Astrocyte (in vitro differentiated cells and primary cell): Measurements from ENCODE around the gene HSD17B2. TPM values are rescaled to one million over a fixed set of nuclear protein-coding genes. Genes with fewer than 3 reads are reported as not detected.

Source experiments
- DNase-seq: peaks from one replicate; pipeline ENCODE4 v3.0.0-alpha.2; 2010; ENCODE audit warnings: low read depth
- FAIRE-seq: peaks from 2 replicates; lab custom pipeline; 2011; peaks lifted over from hg19 to GRCh38; lab: Jason Lieb, UNC
- H2AFZ ChIP-seq: 2 replicates; pipeline ENCODE4 v1.6.0; 2012; ENCODE audit warnings: low read depth, low read length, inconsistent platforms
- H3K27ac ChIP-seq: 2 replicates; pipeline ENCODE4 v1.5.1; 2011; ENCODE audit warnings: low read depth, low read length, inconsistent platforms
- H3K27me3 ChIP-seq: 2 replicates; pipeline ENCODE4 v1.6.0; 2011; ENCODE audit warnings: low read length, inconsistent platforms; ENCODE audit not compliant: insufficient read depth
- H3K36me3 ChIP-seq: 2 replicates; pipeline ENCODE4 v1.5.1; 2011; ENCODE audit warnings: low read length, inconsistent platforms; ENCODE audit not compliant: insufficient read depth
- H3K4me1 ChIP-seq: 2 replicates; pipeline ENCODE4 v1.5.1; 2011; ENCODE audit warnings: low read length, inconsistent platforms; ENCODE audit not compliant: insufficient read depth
- H3K4me2 ChIP-seq: 2 replicates; pipeline ENCODE4 v1.6.0; 2012; ENCODE audit warnings: low read length, inconsistent platforms
- H3K4me3 ChIP-seq: 2 replicates; pipeline ENCODE4 v1.5.1; 2011; ENCODE audit warnings: low read depth, mild to moderate bottlenecking, low read length, inconsistent platforms; ENCODE audit not compliant: insufficient read depth
- H3K79me2 ChIP-seq: 2 replicates; pipeline ENCODE4 v1.6.0; 2012; ENCODE audit warnings: mild to moderate bottlenecking, low read length, inconsistent platforms; ENCODE audit not compliant: insufficient read depth
- H3K9ac ChIP-seq: 2 replicates; pipeline ENCODE4 v1.6.0; 2012; ENCODE audit warnings: mild to moderate bottlenecking, low read length, inconsistent platforms
- H3K9me3 ChIP-seq: 2 replicates; pipeline ENCODE4 v1.5.1; 2012; ENCODE audit warnings: low read depth, mild to moderate bottlenecking, low read length, inconsistent platforms; ENCODE audit not compliant: insufficient read depth
- H4K20me1 ChIP-seq: 2 replicates; pipeline ENCODE4 v1.6.0; 2012; ENCODE audit warnings: low read length, inconsistent platforms; ENCODE audit not compliant: insufficient read depth
- H3K27ac Mint-ChIP-seq: one replicate; pipeline ENCODE4 v1.8.0; 2021; ENCODE audit warnings: mild to moderate bottlenecking, mixed read lengths; ENCODE audit not compliant: unreplicated experiment
- H3K27me3 Mint-ChIP-seq: one replicate; pipeline ENCODE4 v1.8.0; 2021; ENCODE audit warnings: low read depth, mixed read lengths; ENCODE audit not compliant: unreplicated experiment
- H3K36me3 Mint-ChIP-seq: one replicate; pipeline ENCODE4 v1.8.0; 2021; ENCODE audit warnings: low read depth, mixed read lengths; ENCODE audit not compliant: unreplicated experiment
- H3K4me1 Mint-ChIP-seq: one replicate; pipeline ENCODE4 v1.8.0; 2021; ENCODE audit warnings: low read depth, mixed read lengths; ENCODE audit not compliant: unreplicated experiment
- H3K4me3 Mint-ChIP-seq: one replicate; pipeline ENCODE4 v1.8.0; 2021; ENCODE audit warnings: mild to moderate bottlenecking, moderate library complexity, mixed read lengths; ENCODE audit not compliant: unreplicated experiment
- H3K9me3 Mint-ChIP-seq: one replicate; pipeline ENCODE4 v1.8.0; 2021; ENCODE audit warnings: mild to moderate bottlenecking, mixed read lengths; ENCODE audit not compliant: unreplicated experiment
- EZH2 ChIP-seq: IDR thresholded peaks from 2 replicates; pipeline ENCODE4 v1.6.1; 2012; ENCODE audit warnings: mild to moderate bottlenecking, low read length, inconsistent platforms; ENCODE audit not compliant: insufficient read depth
- total RNA-seq: library from RNA; stranded (reverse); gene quantifications from 2 replicates; pipeline ENCODE4 v1.2.1, GENCODE V29; 2021
- TF ChIP-seq, protein P1 (sequence below): IDR thresholded peaks from 2 replicates; pipeline ENCODE4 v1.5.1; 2011; ENCODE audit warnings: low read depth, mild to moderate bottlenecking, inconsistent platforms, low read length, moderate library complexity; ENCODE audit not compliant: insufficient read depth

Gene HSD17B2
- total RNA-seq, 1 donor from 2014 or later: 0.20 TPM

DNA sequence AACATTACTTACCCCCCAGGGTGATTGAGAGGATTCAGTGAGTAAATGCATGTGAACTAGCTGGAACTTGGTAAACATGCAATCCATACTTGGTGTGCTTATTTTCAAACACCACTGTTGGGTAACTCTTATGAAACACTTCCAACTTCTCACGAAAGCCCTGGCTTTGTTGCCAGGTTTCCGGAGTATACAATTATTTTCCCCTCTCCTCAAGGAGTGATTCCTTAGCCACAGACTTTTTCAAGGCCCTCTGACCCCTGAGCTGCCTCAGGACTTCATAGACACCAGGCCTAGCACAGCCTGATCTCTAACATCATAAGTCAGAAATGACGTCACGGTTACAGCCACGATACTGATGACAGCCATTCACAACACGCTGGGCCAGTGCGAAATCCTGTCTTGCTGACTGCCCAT is 27.6 kb downstream of the HSD17B2 start:
- H3K9me3 Mint-ChIP-seq: no peaks in the 10 kb centered on the region
- Histone ChIP-seq H2AFZ (no peak overlapping the region), H3K9ac (no peak overlapping the region), H3K4me3 (no peak overlapping the region), H3K27me3 (no peaks in the 10 kb centered on the region), H3K4me2 (no peak overlapping the region), H3K27ac (no peak overlapping the region), H3K4me1 (no peaks in the 10 kb centered on the region), H4K20me1 (no peaks in the 10 kb centered on the region), H3K79me2 (no peaks in the 10 kb centered on the region), H3K9me3 (no peaks in the 10 kb centered on the region), H3K36me3 (no peaks in the 10 kb centered on the region)
- H3K27ac Mint-ChIP-seq: no peak overlapping the region
- TF ChIP-seq, protein P1, sequence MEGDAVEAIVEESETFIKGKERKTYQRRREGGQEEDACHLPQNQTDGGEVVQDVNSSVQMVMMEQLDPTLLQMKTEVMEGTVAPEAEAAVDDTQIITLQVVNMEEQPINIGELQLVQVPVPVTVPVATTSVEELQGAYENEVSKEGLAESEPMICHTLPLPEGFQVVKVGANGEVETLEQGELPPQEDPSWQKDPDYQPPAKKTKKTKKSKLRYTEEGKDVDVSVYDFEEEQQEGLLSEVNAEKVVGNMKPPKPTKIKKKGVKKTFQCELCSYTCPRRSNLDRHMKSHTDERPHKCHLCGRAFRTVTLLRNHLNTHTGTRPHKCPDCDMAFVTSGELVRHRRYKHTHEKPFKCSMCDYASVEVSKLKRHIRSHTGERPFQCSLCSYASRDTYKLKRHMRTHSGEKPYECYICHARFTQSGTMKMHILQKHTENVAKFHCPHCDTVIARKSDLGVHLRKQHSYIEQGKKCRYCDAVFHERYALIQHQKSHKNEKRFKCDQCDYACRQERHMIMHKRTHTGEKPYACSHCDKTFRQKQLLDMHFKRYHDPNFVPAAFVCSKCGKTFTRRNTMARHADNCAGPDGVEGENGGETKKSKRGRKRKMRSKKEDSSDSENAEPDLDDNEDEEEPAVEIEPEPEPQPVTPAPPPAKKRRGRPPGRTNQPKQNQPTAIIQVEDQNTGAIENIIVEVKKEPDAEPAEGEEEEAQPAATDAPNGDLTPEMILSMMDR: no peak
- TF ChIP-seq EZH2: no peak
- no peak for FAIRE-seq
- no peak overlapping the region for H3K4me3 Mint-ChIP-seq
- H3K36me3 Mint-ChIP-seq: no peaks in the 10 kb centered on the region
- no peaks in the 10 kb centered on the region for H3K4me1 Mint-ChIP-seq
- DNase-seq: peak; percentile 43
- H3K27me3 Mint-ChIP-seq: peaks cover 27% of the 10 kb centered on the region

DNA sequence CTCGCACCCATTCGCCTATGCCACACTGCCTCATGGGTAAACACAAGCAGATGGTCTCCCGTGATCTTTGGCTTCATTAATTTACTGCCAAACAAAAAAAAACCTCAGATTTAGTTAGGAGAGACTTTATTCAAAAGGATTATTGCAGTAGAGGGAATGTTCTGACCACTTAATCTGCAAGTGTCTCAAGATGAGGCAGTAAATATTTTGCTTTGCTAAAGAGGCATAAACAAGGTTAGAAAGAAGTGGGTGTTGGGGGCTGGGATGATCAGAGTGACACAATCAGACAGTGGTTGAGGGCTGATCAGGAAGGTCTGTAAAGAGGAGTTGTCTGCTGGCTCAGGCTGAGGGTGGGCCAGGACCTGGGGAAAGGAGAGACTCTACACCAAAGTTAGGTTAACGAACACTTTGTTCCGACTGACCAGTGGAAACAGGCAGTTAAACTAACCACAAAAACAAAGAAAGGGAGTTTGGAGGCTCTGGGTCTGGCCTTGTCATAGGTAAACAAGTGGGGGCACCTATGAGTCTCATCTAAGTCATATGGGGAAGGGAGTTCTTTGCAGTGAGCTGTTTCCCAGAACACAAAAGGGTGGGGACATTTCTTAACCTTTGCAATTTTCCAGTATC is 28.5 kb downstream of the HSD17B2 start:
- H3K27ac ChIP-seq: no peak overlapping the region
- FAIRE-seq (no peak), DNase-seq (no peak)
- no peak overlapping the region for H3K4me3 ChIP-seq
- Mint-ChIP-seq H3K27ac (no peak overlapping the region), H3K27me3 (peaks cover 36% of the 10 kb centered on the region), H3K4me3 (no peak overlapping the region), H3K36me3 (no peaks in the 10 kb centered on the region), H3K4me1 (no peaks in the 10 kb centered on the region), H3K9me3 (no peaks in the 10 kb centered on the region)
- peak overlapping the region; percentile 9 for H2AFZ ChIP-seq
- H3K4me1 ChIP-seq: no peaks in the 10 kb centered on the region
- H3K79me2 ChIP-seq: no peaks in the 10 kb centered on the region
- H3K9me3 ChIP-seq: no peaks in the 10 kb centered on the region
- no peak overlapping the region for H3K4me2 ChIP-seq
- H4K20me1 ChIP-seq: no peaks in the 10 kb centered on the region
- no peak overlapping the region for H3K9ac ChIP-seq
- no peaks in the 10 kb centered on the region for H3K36me3 ChIP-seq
- TF ChIP-seq EZH2: no peak
- TF ChIP-seq, protein P1: no peak
- no peaks in the 10 kb centered on the region for H3K27me3 ChIP-seq

DNA sequence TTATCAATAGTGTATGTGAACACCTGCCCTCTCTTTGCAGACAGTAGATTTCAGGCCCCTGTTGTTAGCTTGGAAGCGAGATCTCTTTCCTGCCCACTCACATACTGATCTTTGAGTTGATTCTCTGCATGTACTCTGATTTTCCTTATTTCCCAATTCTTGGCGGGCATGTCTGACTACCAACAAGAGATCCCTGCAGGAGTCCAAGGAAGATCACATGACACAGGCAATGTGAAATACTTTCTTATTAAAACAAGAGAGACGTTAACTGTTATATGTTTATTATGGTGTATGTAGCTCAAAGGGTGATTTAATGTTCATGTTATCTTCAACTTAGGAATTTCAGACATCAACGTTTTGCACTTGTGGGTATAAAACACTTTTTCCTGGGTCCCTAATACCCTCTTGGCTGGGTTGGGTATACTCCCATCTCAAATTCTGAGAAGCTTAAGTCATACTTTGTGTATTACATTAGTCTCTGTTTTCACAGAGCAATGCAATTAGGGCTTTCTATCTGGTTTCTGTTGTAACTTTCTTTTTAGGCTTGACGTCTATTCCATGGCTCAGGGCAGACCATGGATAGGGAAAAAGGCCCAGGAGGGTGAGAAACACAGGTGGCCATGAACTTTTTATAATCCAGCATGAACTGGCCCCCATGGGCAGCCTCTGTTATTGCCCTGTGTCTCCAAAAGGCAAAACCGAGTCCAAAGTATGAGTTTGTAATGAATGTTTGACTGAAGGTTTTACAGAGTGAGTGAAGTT is 32.2 kb downstream of the HSD17B2 start:
- TF ChIP-seq, protein P1: no peak
- TF ChIP-seq EZH2: no peak
- Mint-ChIP-seq H3K4me3 (no peak overlapping the region), H3K27me3 (peaks cover 41% of the 10 kb centered on the region), H3K4me1 (peaks cover 10% of the 10 kb centered on the region), H3K9me3 (no peaks in the 10 kb centered on the region), H3K27ac (no peak overlapping the region), H3K36me3 (no peaks in the 10 kb centered on the region)
- no peaks in the 10 kb centered on the region for H3K36me3 ChIP-seq
- H3K9ac ChIP-seq: no peak overlapping the region
- H3K9me3 ChIP-seq: no peaks in the 10 kb centered on the region
- no peak overlapping the region for H3K27ac ChIP-seq
- no peak overlapping the region for H3K4me2 ChIP-seq
- no peaks in the 10 kb centered on the region for H3K79me2 ChIP-seq
- H4K20me1 ChIP-seq: no peaks in the 10 kb centered on the region
- H3K4me3 ChIP-seq: no peak overlapping the region
- H2AFZ ChIP-seq: no peak overlapping the region
- FAIRE-seq (no peak), DNase-seq (peak; percentile 7)
- no peaks in the 10 kb centered on the region for H3K27me3 ChIP-seq
- peaks cover 5% of the 10 kb centered on the region for H3K4me1 ChIP-seq
